Psoas muscle (tissue), 8 donors: ENCODE measurements around the gene SCRN2. TPM values are rescaled to one million over a fixed set of nuclear protein-coding genes. Genes with fewer than 3 reads are reported as not detected.
A peak's percentile ranks its signal among the peaks of the same experiment; 100 is the strongest.

Experiments
- ATAC-seq, 4 donors: fragments of 200-7000 bp; cut with Tn5 transposase; one replicate each; pipeline ENCODE4 v1.9.1; 2020; ENCODE audit warnings: moderate library complexity in 3 of 4, mild to moderate bottlenecking in 2 of 4
- DNase-seq, 2 donors: peaks; one replicate each; pipeline ENCODE4 v3.0.0-alpha.2; 2020
- H3K27ac ChIP-seq: fragments of 200-600 bp; one replicate; pipeline ENCODE4 v1.8.0; 2022
- H3K27me3 ChIP-seq, 3 donors: fragments of 200-600 bp in 1 of 3; one replicate each; pipeline versions ENCODE4 v1.6.1 to v1.8.0; 2013 to 2022; ENCODE audit warnings: low read length in 2 of 3, mild to moderate bottlenecking in 2 of 3, moderate library complexity in 1 of 3; ENCODE audit not compliant: insufficient read depth in 3 of 3
- H3K36me3 ChIP-seq, 2 donors: fragments of 200-600 bp in 1 of 2; one replicate each; pipeline versions ENCODE4 v1.6.1 to v1.8.0; 2013 to 2022; ENCODE audit warnings: low read depth in 1 of 2, mild to moderate bottlenecking in 1 of 2, moderate library complexity in 1 of 2; ENCODE audit not compliant: insufficient read depth in 1 of 2
- H3K4me1 ChIP-seq: fragments of 200-600 bp; one replicate; pipeline ENCODE4 v1.8.0; 2022
- H3K4me3 ChIP-seq: fragments of 200-600 bp; one replicate; pipeline ENCODE4 v1.8.0; 2022; ENCODE audit warnings: mild to moderate bottlenecking
- H3K9me3 ChIP-seq: fragments of 200-600 bp; one replicate; pipeline ENCODE4 v1.8.0; 2022
- whole genome bisulfite sequencing, 3 donors: extraction: QIAGEN DNeasy Blood & Tissue Kit; methylation state at CpG; one replicate each; pipeline versions ENCODE4 v1.1.6 to v1.1.7; 2013; 5-methylcytosine and 5-hydroxymethylcytosine counted together
- intact Hi-C, 2 donors: fragments of 100-400 bp; cut with DNase I; formaldehyde crosslinking; loops; one replicate each; pipeline versions ENCODE4 v1.11.0 to v1.14.2; 2022
- polyA plus RNA-seq, 3 donors: library from polyadenylated mRNA; stranded (reverse); fragments of 200-250 nt; gene quantifications; one replicate each; pipeline ENCODE4 v1.2.3, GENCODE V29; 2013
- total RNA-seq, 4 donors: library from RNA; stranded (reverse); fragmentation: NEBNext Ultra II Directional in 2 of 4; extraction: Animal tissue kit (Norgen Biotek cat#: 25700) in 2 of 4; gene quantifications; one replicate each; pipeline versions ENCODE4 v1.2.1 to v1.2.4, GENCODE V29; 2021 to 2023
- TF ChIP-seq, protein P1 (sequence below): fragments of 200-600 bp; IDR thresholded peaks from one replicate; pipeline ENCODE4 v1.8.0; 2022; ENCODE audit warnings: antibody characterized with exemption
- donor health status: healthy with polysubstance abuse.
- donor health status: DM: no; HTN: no; CAD: no; lungs with moderate emphysema.
- donor health status: Bipolar disorder and iron deficiency.
- donor health status: healthy.
- donor health status: DM: yes; HTN: yes; CAD: no.
- donor health status: DM: no; HTN: no; CAD: no.
- donor health status: DM: no; HTN: no; CAD: no.
- donor health status: DM: yes; HTN: yes; CAD: no.

The SCRN2 gene
- total and polyA plus RNA-seq, 7 donors, result 10.7 to 33.5 (median 17.3) TPM

DNA sequence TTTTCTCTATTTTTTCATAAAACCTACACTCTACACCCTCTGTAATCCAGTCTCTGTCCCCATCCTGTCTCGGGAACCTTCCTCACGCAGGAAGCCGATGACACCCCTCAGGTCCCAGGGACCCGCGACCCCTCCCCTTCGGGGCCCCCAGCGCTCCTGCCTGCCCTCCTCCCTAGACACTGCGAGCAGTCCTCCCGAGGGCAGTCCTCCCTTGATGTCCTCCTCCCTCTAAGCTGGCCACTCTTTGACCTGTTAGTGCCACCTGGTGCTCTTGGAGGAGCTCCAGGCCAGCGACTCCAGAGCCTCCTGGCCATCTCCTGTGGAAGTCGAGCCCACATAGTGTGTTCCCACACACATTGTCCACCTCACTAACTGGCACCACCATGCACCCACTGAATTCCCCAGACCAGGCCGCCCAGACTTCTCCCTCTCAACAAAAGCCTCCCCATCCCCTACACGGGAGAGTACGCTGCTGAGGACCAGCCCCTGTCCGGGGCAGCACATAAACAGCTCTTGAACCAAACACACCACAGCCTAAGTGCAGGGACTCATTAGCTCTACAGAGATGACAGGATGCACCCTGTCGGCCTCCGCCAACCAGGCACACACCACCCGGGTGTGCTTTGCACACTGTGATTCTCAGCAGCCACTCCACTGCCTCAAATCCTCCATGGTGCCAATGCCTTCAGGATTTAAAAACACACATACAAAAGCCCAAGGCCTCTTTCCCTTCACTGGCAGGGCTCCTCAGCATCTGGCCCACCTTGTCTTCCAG lies 28.7 kb downstream of the SCRN2 start:
- H3K27ac ChIP-seq, result peak overlapping the region; percentile 5
- 69 to 82% (median 74%) methylated on average over 18 of the region's 18 CpGs for WGBS, 3 donors

DNA sequence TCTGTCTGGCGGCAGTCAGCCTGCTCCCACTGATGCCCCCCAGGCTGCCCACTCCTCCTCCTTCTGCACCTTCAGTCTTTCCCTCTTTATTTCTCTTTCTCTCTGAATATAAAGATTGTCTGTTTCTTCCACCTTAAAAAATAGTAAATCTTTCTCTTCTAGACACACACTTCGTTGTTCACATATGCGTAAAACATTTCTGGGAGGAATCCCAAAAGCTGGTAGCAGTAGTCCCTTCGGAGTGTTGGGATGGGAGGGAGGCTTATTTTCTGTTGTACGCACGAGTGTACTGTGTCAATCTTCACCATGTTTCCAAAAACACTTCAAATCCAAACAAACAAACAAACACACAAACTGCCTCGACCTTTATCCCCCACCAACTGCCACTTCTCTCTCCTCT lies 29.4 kb downstream of the SCRN2 start:
- Histone ChIP-seq H3K4me3 (no peak overlapping the region), H3K4me1 (peaks cover 39% of the 10 kb centered on the region), H3K27me3 (no peaks in the 10 kb centered on the region), H3K27ac (peak overlapping the region; percentile 5), H3K9me3 (no peaks in the 10 kb centered on the region), H3K36me3 (peaks cover 0 to 93% of the 10 kb centered on the region in 2 donors)
- DNase-seq (no peak), ATAC-seq (no peak)
- WGBS, 3 donors, result 62 to 82% (median 74%) methylated on average over 7 of the region's 7 CpGs
- intact Hi-C loops, result no loop called here
- TF ChIP-seq, protein P1, sequence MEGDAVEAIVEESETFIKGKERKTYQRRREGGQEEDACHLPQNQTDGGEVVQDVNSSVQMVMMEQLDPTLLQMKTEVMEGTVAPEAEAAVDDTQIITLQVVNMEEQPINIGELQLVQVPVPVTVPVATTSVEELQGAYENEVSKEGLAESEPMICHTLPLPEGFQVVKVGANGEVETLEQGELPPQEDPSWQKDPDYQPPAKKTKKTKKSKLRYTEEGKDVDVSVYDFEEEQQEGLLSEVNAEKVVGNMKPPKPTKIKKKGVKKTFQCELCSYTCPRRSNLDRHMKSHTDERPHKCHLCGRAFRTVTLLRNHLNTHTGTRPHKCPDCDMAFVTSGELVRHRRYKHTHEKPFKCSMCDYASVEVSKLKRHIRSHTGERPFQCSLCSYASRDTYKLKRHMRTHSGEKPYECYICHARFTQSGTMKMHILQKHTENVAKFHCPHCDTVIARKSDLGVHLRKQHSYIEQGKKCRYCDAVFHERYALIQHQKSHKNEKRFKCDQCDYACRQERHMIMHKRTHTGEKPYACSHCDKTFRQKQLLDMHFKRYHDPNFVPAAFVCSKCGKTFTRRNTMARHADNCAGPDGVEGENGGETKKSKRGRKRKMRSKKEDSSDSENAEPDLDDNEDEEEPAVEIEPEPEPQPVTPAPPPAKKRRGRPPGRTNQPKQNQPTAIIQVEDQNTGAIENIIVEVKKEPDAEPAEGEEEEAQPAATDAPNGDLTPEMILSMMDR, result no peak

More for the DNA sequence above, 28.7 kb downstream of the SCRN2 start:
- H3K27me3 ChIP-seq, result no peaks in the 10 kb centered on the region
- H3K9me3 ChIP-seq, result no peaks in the 10 kb centered on the region
- no peak for DNase-seq
- TF ChIP-seq, protein P1, result no peak
- no peak overlapping the region for H3K4me3 ChIP-seq
- ATAC-seq, result no peak
- intact Hi-C loops, result no loop called here
- peaks cover 0 to 93% of the 10 kb centered on the region in 2 donors for H3K36me3 ChIP-seq
- peaks cover 33% of the 10 kb centered on the region for H3K4me1 ChIP-seq

DNA sequence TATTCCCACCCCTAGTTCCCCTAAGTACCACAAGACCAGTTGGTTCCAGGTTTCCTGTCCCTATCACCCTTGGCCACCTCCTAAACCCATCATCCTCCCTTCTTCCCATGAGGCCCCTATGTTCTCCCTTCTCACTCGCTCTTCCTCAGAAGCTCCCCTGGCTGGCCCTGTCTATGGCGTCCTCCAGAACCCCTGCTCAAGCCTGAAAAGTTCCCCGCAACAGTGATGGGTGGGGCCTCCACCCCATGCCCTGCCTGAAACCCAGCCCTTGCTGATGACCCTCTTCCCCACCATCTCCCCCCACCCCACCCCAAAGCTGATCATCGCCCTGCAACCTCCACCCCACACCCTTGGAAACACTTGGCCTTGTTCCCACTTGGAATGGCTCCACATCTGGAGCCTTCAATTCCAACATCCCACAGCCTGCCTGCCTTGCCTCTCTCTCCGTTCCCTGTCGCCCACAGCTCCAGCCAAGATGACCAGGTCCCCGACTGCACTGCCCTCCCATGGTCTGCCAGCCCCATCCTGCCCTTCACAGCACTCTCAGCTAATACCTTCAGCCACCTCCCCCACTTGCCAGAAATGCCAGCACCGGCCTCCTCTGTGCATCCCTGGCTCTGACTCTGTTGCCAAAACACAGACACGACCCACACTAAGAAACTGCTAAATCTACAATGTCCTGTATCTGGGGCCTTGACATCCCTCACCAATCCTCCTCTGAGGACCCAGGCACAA lies 30.0 kb downstream of the SCRN2 start:
- H3K27ac ChIP-seq, result peak overlapping the region; percentile 92
- no peaks in the 10 kb centered on the region for H3K9me3 ChIP-seq
- H3K27me3 ChIP-seq, result no peaks in the 10 kb centered on the region
- no peak overlapping the region for H3K4me3 ChIP-seq
- TF ChIP-seq, protein P1, result no peak
- H3K36me3 ChIP-seq, result peaks cover 0 to 88% of the 10 kb centered on the region in 2 donors
- 54 to 76% (median 56%) methylated on average over 9 of the region's 9 CpGs for WGBS, 3 donors
- intact Hi-C loops, result no loop called here
- ATAC-seq (no peak), DNase-seq (no peak)
- peaks cover 43% of the 10 kb centered on the region for H3K4me1 ChIP-seq

DNA sequence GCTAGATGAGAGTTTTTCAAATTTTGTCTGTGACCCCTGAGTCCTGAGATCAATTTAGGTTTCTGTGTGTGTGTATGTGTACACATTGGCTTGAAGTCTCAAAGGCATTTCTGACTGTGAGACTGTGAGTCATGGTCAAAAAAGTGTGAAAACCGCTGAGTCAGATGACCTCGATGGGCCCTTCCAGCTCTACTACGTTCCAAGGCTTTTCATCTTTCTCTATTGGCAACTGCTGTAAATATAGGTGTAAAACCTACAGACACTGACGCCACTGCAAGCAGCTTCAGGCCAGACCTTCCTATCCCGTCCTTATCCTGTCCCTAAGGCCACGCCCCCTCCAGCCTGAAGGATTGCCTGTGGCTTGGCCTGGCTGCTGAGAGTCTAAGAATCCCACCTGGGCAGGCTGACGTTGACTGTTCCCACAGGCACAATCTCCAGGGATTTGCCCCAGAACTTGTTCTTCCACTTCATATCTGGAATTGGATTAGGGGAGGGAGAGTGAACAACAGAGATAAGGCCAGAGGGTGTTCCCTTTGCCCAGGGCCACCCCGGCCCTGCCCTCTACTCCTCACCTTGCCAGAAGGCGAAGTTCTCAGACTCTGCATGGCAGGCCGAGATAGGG lies 30.8 kb downstream of the SCRN2 start:
- H3K27ac ChIP-seq, result peak overlapping the region; percentile 92
- peaks cover 0 to 81% of the 10 kb centered on the region in 2 donors for H3K36me3 ChIP-seq
- no peaks in the 10 kb centered on the region for H3K27me3 ChIP-seq
- TF ChIP-seq, protein P1, result no peak
- H3K4me1 ChIP-seq, result peaks cover 48% of the 10 kb centered on the region
- peak; percentile 33 to 57 (median 38) for ATAC-seq
- H3K4me3 ChIP-seq, result no peak overlapping the region
- intact Hi-C loops, result no loop called here
- WGBS, 3 donors, result 54 to 77% (median 55%) methylated on average over 10 of the region's 10 CpGs
- DNase-seq, result no peak
- H3K9me3 ChIP-seq, result no peaks in the 10 kb centered on the region
